GM21723 (cell line): ENCODE data around the gene DYNLL1.

Experiments used
- ATAC-seq: cut with Tn5 transposase; IDR thresholded peaks from one replicate; pipeline ENCODE4 v1.9.1; 2021; ENCODE audit warnings: mild to moderate bottlenecking, moderate library complexity; ENCODE audit not compliant: unreplicated experiment

The DYNLL1 gene

GRCh38 chr12:120546050-120546386, 50.1 kb downstream of the DYNLL1 start:
- no peak for ATAC-seq
